ENCODE measurements around the gene RHEX.

Gene RHEX

DNA sequence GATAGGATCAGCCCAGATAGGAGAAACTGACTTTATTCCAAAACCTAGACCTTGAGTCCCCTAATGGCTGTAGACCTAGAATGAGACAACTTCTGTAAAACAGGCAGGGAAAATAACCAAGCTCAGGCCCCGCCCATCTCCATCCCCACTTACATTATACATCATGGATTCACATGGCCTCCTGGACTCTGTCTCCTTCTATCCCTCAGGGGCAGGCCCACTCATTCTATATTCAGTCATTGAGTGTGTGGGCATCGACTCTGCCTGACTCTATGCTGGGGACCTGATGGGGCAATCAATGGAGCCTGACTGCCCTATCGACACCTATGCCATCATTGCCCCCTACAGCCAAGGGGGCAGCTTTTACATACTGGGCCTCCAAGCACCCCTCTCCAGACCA lies 57.8 kb downstream of the RHEX start:
- Histone ChIP-seq H3K79me1 (ENCODE audit: low read depth, low read length) (no peaks in the 10 kb centered on the region), H2BK15ac (ENCODE audit: low read length) (no peak overlapping the region), H3K23ac (ENCODE audit: low read depth, low read length, poor library complexity) (no peak overlapping the region), H2BK5ac (ENCODE audit: low read length) (no peak overlapping the region), H3K4ac (ENCODE audit: low read length) (no peak overlapping the region), H3K27ac (replicated peaks; ENCODE audit: low read length) (no peak overlapping the region), H3K27me3 (ENCODE audit: control insufficient read depth in 3 of 3, insufficient read depth in 3 of 3, low read depth in 1 of 3, low read length in 3 of 3) (peaks cover 0 to 64% (median 0%) of the 10 kb centered on the region in 3 experiments), H2BK120ac (ENCODE audit: low read depth, low read length) (no peak overlapping the region), H2AK5ac (ENCODE audit: low read depth, low read length) (no peak overlapping the region), H3K9ac (ENCODE audit: low read depth, low read length, poor library complexity) (no peak overlapping the region), H4K8ac (ENCODE audit: low read depth, low read length) (no peak overlapping the region), H3K36me3 (replicated peaks in 1 of 2; ENCODE audit: control insufficient read depth in 2 of 2, insufficient read depth in 2 of 2, low read length in 2 of 2) (no peaks in the 10 kb centered on the region), H4K91ac (ENCODE audit: low read depth, low read length, poor library complexity) (no peak overlapping the region), H3K4me1 (ENCODE audit: control insufficient read depth in 2 of 2, insufficient read depth in 1 of 2, low read depth in 1 of 2, low read length in 2 of 2) (no peaks in the 10 kb centered on the region), H3K4me3 (ENCODE audit: low read length in 2 of 2) (no peak overlapping the region), H3K4me2 (ENCODE audit: insufficient read depth, low read length, poor library complexity, severe bottlenecking) (no peak overlapping the region), H2AFZ (ENCODE audit: low read length) (no peak overlapping the region), H2BK12ac (ENCODE audit: low read length) (no peak overlapping the region), H3K18ac (ENCODE audit: low read length) (no peak overlapping the region), H3K9me3 (replicated peaks in 1 of 2; ENCODE audit: control insufficient read depth in 2 of 2, insufficient read depth in 1 of 2, low read depth in 1 of 2, low read length in 2 of 2) (no peaks in the 10 kb centered on the region), H3K14ac (ENCODE audit: low read length) (no peak overlapping the region)
- DNase-seq (ENCODE audit: low spot score), result no peak
- WGBS, 2 donors (ENCODE audit: extremely low coverage in 2 of 2, insufficient read length in 2 of 2, insufficient replicate concordance in 1 of 2), result no CpG with 5 or more reads among the region's 3 CpGs

DNA sequence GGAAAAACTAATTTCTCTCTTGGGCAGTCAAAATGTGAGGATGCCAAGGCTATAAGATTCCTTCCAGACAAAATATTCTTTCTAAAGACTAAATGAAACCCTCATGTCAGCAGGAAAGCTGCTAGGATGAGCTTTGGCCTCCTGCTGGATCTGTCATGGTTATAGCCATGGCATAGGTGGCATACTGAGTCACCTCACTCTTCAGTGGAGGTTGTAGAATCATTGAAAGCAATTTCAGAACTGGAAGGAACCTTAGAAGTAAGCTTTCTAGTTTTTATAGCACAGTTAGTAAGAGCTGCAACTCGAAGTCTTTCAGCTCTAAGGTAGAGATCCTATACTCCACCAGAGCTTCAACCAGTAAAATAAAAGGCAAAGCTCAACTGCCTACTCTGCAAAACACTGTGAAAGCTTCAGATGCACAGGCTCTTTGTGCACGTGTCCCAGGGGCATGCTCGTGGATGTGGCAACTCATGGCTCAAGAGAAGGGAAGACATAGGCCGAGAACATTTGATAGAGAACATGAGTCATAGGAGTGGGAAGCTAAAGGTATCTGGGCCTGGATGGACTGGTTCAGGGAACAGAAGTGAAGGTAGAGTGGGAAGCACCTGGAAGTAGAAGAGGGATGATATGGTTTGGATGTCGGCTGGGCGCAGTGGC lies 58.4 kb downstream of the RHEX start:
- Histone ChIP-seq H3K4me2 (ENCODE audit: insufficient read depth, low read length, poor library complexity, severe bottlenecking) (no peak overlapping the region), H3K23ac (ENCODE audit: low read depth, low read length, poor library complexity) (no peak overlapping the region), H3K4ac (ENCODE audit: low read length) (no peak overlapping the region), H2BK120ac (ENCODE audit: low read depth, low read length) (no peak overlapping the region), H3K4me1 (ENCODE audit: control insufficient read depth in 2 of 2, insufficient read depth in 1 of 2, low read depth in 1 of 2, low read length in 2 of 2) (no peaks in the 10 kb centered on the region), H4K91ac (ENCODE audit: low read depth, low read length, poor library complexity) (no peak overlapping the region), H2AFZ (ENCODE audit: low read length) (no peak overlapping the region), H3K9ac (ENCODE audit: low read depth, low read length, poor library complexity) (no peak overlapping the region), H3K27me3 (ENCODE audit: control insufficient read depth in 3 of 3, insufficient read depth in 3 of 3, low read depth in 1 of 3, low read length in 3 of 3) (peaks cover 0 to 70% (median 2%) of the 10 kb centered on the region in 3 experiments), H2AK5ac (ENCODE audit: low read depth, low read length) (no peak overlapping the region), H3K36me3 (replicated peaks in 1 of 2; ENCODE audit: control insufficient read depth in 2 of 2, insufficient read depth in 2 of 2, low read length in 2 of 2) (no peaks in the 10 kb centered on the region), H2BK15ac (ENCODE audit: low read length) (no peak overlapping the region), H3K27ac (replicated peaks; ENCODE audit: low read length) (no peak overlapping the region), H3K9me3 (replicated peaks in 1 of 2; ENCODE audit: control insufficient read depth in 2 of 2, insufficient read depth in 1 of 2, low read depth in 1 of 2, low read length in 2 of 2) (no peaks in the 10 kb centered on the region), H4K8ac (ENCODE audit: low read depth, low read length) (no peak overlapping the region), H3K18ac (ENCODE audit: low read length) (no peak overlapping the region), H3K14ac (ENCODE audit: low read length) (no peak overlapping the region), H2BK12ac (ENCODE audit: low read length) (no peak overlapping the region), H2BK5ac (ENCODE audit: low read length) (no peak overlapping the region), H3K4me3 (ENCODE audit: low read length in 2 of 2) (no peak overlapping the region), H3K79me1 (ENCODE audit: low read depth, low read length) (no peaks in the 10 kb centered on the region)
- WGBS, 2 donors (ENCODE audit: extremely low coverage in 2 of 2, insufficient read length in 2 of 2, insufficient replicate concordance in 1 of 2), result no CpG with 5 or more reads among the region's 6 CpGs
- DNase-seq (ENCODE audit: low spot score), result no peak

DNA sequence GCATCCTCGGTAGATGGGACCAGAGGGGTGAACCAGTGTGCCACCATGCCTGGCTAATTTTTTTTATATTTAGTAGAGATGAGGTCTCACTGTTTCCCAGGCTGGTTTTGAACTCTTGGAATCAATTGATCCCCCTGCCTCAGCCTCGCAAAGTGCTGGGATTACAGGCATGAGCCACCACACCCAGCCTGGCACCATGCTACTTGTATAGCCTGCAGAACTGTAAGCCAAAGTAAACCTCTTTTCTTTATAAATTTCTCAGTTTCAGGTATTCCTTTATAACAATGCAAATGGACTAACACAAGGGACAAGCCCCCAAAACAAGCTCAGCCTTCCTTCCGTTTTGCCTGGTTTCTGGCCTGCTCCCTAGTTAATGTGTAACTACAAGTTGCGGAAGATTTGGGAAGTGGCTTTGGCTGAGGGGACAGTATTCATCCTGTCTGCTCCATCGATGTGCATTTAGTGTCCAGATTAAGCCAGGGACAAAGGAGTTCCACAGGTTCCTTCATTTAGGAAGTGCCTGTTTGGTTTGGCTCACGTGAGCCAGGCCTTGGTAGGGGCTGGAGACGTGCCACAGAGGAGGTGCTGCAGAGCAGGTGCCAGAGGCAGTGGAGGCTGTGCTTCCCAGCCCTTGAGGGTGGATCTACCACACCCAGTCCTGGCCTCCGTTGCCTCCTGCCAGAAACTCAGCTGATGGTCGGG lies 59.8 kb downstream of the RHEX start:
- no peak for DNase-seq (ENCODE audit: low spot score)
- H3K14ac ChIP-seq (ENCODE audit: low read length), result no peak overlapping the region
- H2AK5ac ChIP-seq (ENCODE audit: low read depth, low read length), result no peak overlapping the region
- H3K79me1 ChIP-seq (ENCODE audit: low read depth, low read length), result no peaks in the 10 kb centered on the region
- H3K36me3 ChIP-seq (replicated peaks in 1 of 2; ENCODE audit: control insufficient read depth in 2 of 2, insufficient read depth in 2 of 2, low read length in 2 of 2), result no peaks in the 10 kb centered on the region
- no peak overlapping the region for H2AFZ ChIP-seq (ENCODE audit: low read length)
- no peak overlapping the region for H4K91ac ChIP-seq (ENCODE audit: low read depth, low read length, poor library complexity)
- no peak overlapping the region for H3K23ac ChIP-seq (ENCODE audit: low read depth, low read length, poor library complexity)
- H2BK120ac ChIP-seq (ENCODE audit: low read depth, low read length), result no peak overlapping the region
- no peaks in the 10 kb centered on the region for H3K9me3 ChIP-seq (replicated peaks in 1 of 2; ENCODE audit: control insufficient read depth in 2 of 2, insufficient read depth in 1 of 2, low read depth in 1 of 2, low read length in 2 of 2)
- H3K4me2 ChIP-seq (ENCODE audit: insufficient read depth, low read length, poor library complexity, severe bottlenecking), result no peak overlapping the region
- H4K8ac ChIP-seq (ENCODE audit: low read depth, low read length), result no peak overlapping the region
- H3K9ac ChIP-seq (ENCODE audit: low read depth, low read length, poor library complexity), result no peak overlapping the region
- H3K4me1 ChIP-seq (ENCODE audit: control insufficient read depth in 2 of 2, insufficient read depth in 1 of 2, low read depth in 1 of 2, low read length in 2 of 2), result peaks cover 0 to 1% of the 10 kb centered on the region in 2 donors
- H3K18ac ChIP-seq (ENCODE audit: low read length), result no peak overlapping the region
- H3K27me3 ChIP-seq (ENCODE audit: control insufficient read depth in 3 of 3, insufficient read depth in 3 of 3, low read depth in 1 of 3, low read length in 3 of 3), result peaks cover under 1 to 78% (median 16%) of the 10 kb centered on the region in 3 experiments
- WGBS, 2 donors (ENCODE audit: extremely low coverage in 2 of 2, insufficient read length in 2 of 2, insufficient replicate concordance in 1 of 2), result no CpG with 5 or more reads among the region's 9 CpGs
- H3K4ac ChIP-seq (ENCODE audit: low read length), result no peak overlapping the region
- no peak overlapping the region for H2BK12ac ChIP-seq (ENCODE audit: low read length)
- no peak overlapping the region for H3K27ac ChIP-seq (replicated peaks; ENCODE audit: low read length)
- no peak overlapping the region for H2BK5ac ChIP-seq (ENCODE audit: low read length)
- no peak overlapping the region for H3K4me3 ChIP-seq (ENCODE audit: low read length in 2 of 2)
- no peak overlapping the region for H2BK15ac ChIP-seq (ENCODE audit: low read length)

All from neuronal stem cell (in vitro differentiated cells).